Measurements from ENCODE around the gene KRTAP2-4. TPM values are rescaled to one million over a fixed set of nuclear protein-coding genes. Genes with fewer than 3 reads are reported as not detected.
"Not testable (repeated sequence)": the region's sequence is repeated elsewhere in the genome, so short reads cannot be mapped to it uniquely, and the experiment has no call there.

Gene KRTAP2-4
- total RNA-seq, 1 experiment from 2014 or later, result not detected

- H3T11ph ChIP-seq (ENCODE audit: low read length), result no peak overlapping the region
- peaks cover 39 to 58% of the 10 kb centered on the region in 2 experiments for H3K9me3 Mint-ChIP-seq
These were observed 45.6 kb upstream of the KRTAP2-4 start for GRCh38 chr17:41111151-41111885.

GRCh38 chr17:41108728-41109386 lies 43.2 kb upstream of the KRTAP2-4 start:
- H3K4me1 Mint-ChIP-seq, result peaks cover 37 to 40% of the 10 kb centered on the region in 2 experiments
- H2BK15ac ChIP-seq (ENCODE audit: low read depth, low read length); H4K20me1 ChIP-seq (ENCODE audit: control insufficient read depth, insufficient read depth, insufficient read length); H2BK12ac ChIP-seq (ENCODE audit: insufficient read length, low read depth, low read length); H3K27me3 ChIP-seq (ENCODE audit: insufficient read depth, low read length); H3K18ac ChIP-seq (ENCODE audit: insufficient read length, low read depth, low read length); H3K23me2 ChIP-seq (ENCODE audit: insufficient read length, low read depth, low read length, poor library complexity, severe bottlenecking); H3K79me1 ChIP-seq (ENCODE audit: insufficient read depth, low read depth, low read length, poor library complexity, severe bottlenecking); H3K56ac ChIP-seq (ENCODE audit: insufficient read length, low read depth, low read length); H4K91ac ChIP-seq (ENCODE audit: insufficient read length, low read depth, low read length); H3K4me1 ChIP-seq (ENCODE audit: insufficient read depth, low read length); H3K4ac ChIP-seq (ENCODE audit: low read depth, low read length); H3T11ph ChIP-seq (ENCODE audit: low read length); H2BK20ac ChIP-seq (ENCODE audit: low read depth, low read length, poor library complexity, severe bottlenecking); H4K5ac ChIP-seq (ENCODE audit: insufficient read length, low read depth, low read length); H2AK5ac ChIP-seq (ENCODE audit: insufficient read length, low read length); H3K27me3 Mint-ChIP-seq (ENCODE audit: low read depth); H3K79me2 ChIP-seq (ENCODE audit: insufficient read depth, low read length); H3K9ac ChIP-seq (ENCODE audit: extremely low read depth, insufficient read length, low read length); H4K8ac ChIP-seq (replicated peaks; ENCODE audit: insufficient read length, low read depth, low read length); H3K23ac ChIP-seq (ENCODE audit: insufficient read length, low read depth, low read length); H3K27ac ChIP-seq (ENCODE audit: insufficient read length, low read depth, low read length); H2BK5ac ChIP-seq (ENCODE audit: insufficient read length, low read length); H3K4me2 ChIP-seq (ENCODE audit: insufficient read depth, insufficient read length, low read length); DNase-seq; H3K9me3 ChIP-seq (ENCODE audit: control insufficient read depth, low read depth, low read length); H2BK120ac ChIP-seq (ENCODE audit: low read depth, low read length, poor library complexity, severe bottlenecking); H2AFZ ChIP-seq (ENCODE audit: low read length); H3K14ac ChIP-seq (ENCODE audit: insufficient read depth, low read length): not testable (repeated sequence)
- peaks cover 19 to 36% (median 24%) of the 10 kb centered on the region in 3 experiments for H3K36me3 Mint-ChIP-seq (ENCODE audit: insufficient read depth in 1 of 3, low read depth in 3 of 3)
- H3K27ac Mint-ChIP-seq, result peak overlapping the region in 1 of 3 experiments; percentile 10; a peak in 1 of 7 replicates
- WGBS (ENCODE audit: extremely low coverage, insufficient read length, low lambda C conversion rate), result no CpG with 5 or more reads among the region's 1 CpG
- H3K9me3 Mint-ChIP-seq, result peaks cover 39 to 42% of the 10 kb centered on the region in 2 experiments
- peak overlapping the region in 1 of 2 experiments; percentile 1; a peak in 1 of 5 replicates for H3K4me3 Mint-ChIP-seq

More at GRCh38 chr17:41111151-41111885, 45.6 kb upstream of the KRTAP2-4 start:
- Histone ChIP-seq H3K9me3 (ENCODE audit: control insufficient read depth, low read depth, low read length) (peaks cover 4% of the 10 kb centered on the region), H2BK20ac (ENCODE audit: low read depth, low read length, poor library complexity, severe bottlenecking) (no peak overlapping the region), H3K79me2 (ENCODE audit: insufficient read depth, low read length) (no peaks in the 10 kb centered on the region), H2AFZ (ENCODE audit: low read length) (no peak overlapping the region), H3K4me2 (ENCODE audit: insufficient read depth, insufficient read length, low read length) (no peak overlapping the region), H3K27ac (ENCODE audit: insufficient read length, low read depth, low read length) (no peak overlapping the region), H3K18ac (ENCODE audit: insufficient read length, low read depth, low read length) (no peak overlapping the region), H3K56ac (ENCODE audit: insufficient read length, low read depth, low read length) (no peak overlapping the region), H3K4ac (ENCODE audit: low read depth, low read length) (no peak overlapping the region), H3K9ac (ENCODE audit: extremely low read depth, insufficient read length, low read length) (no peak overlapping the region), H3K14ac (ENCODE audit: insufficient read depth, low read length) (no peak overlapping the region), H4K91ac (ENCODE audit: insufficient read length, low read depth, low read length) (no peak overlapping the region), H4K5ac (ENCODE audit: insufficient read length, low read depth, low read length) (no peak overlapping the region), H3K79me1 (ENCODE audit: insufficient read depth, low read depth, low read length, poor library complexity, severe bottlenecking) (no peaks in the 10 kb centered on the region), H2AK5ac (ENCODE audit: insufficient read length, low read length) (no peak overlapping the region), H2BK12ac (ENCODE audit: insufficient read length, low read depth, low read length) (no peak overlapping the region), H2BK5ac (ENCODE audit: insufficient read length, low read length) (no peak overlapping the region), H2BK15ac (ENCODE audit: low read depth, low read length) (no peak overlapping the region), H4K8ac (replicated peaks; ENCODE audit: insufficient read length, low read depth, low read length) (no peak overlapping the region), H3K27me3 (ENCODE audit: insufficient read depth, low read length) (no peaks in the 10 kb centered on the region), H2BK120ac (ENCODE audit: low read depth, low read length, poor library complexity, severe bottlenecking) (no peak overlapping the region), H3K23me2 (ENCODE audit: insufficient read length, low read depth, low read length, poor library complexity, severe bottlenecking) (no peaks in the 10 kb centered on the region), H3K4me1 (ENCODE audit: insufficient read depth, low read length) (peaks cover 6% of the 10 kb centered on the region; the same call in 1 of the 2 replicates), H4K20me1 (ENCODE audit: control insufficient read depth, insufficient read depth, insufficient read length) (no peaks in the 10 kb centered on the region), H3K23ac (ENCODE audit: insufficient read length, low read depth, low read length) (no peak overlapping the region)
- no CpG with 5 or more reads among the region's 2 CpGs for WGBS (ENCODE audit: extremely low coverage, insufficient read length, low lambda C conversion rate)
- DNase-seq, result no peak
- no peak for TF ChIP-seq CTCF (conservative IDR thresholded peaks at IDR 0.05)
- Mint-ChIP-seq H3K4me1 (peaks cover 37 to 39% of the 10 kb centered on the region in 2 experiments), H3K36me3 (ENCODE audit: insufficient read depth in 1 of 3, low read depth in 3 of 3) (peaks cover 22 to 36% (median 24%) of the 10 kb centered on the region in 3 experiments), H3K27me3 (ENCODE audit: low read depth) (no peaks in the 10 kb centered on the region), H3K4me3 (no peak overlapping the region), H3K27ac (no peak overlapping the region)
